Hematopoietic multipotent progenitor cell treated with erythropoietin and hydrocortisone succinate and interleukin-3 and kit ligand, for 15 days (in vitro differentiated cells): ENCODE measurements around the gene TMEM208.

Experiments used
- DNase-seq: peaks from one replicate; pipeline ENCODE4 v3.0.0-alpha.2; 2015; ENCODE audit warnings: low spot score

TMEM208 gene

DNA sequence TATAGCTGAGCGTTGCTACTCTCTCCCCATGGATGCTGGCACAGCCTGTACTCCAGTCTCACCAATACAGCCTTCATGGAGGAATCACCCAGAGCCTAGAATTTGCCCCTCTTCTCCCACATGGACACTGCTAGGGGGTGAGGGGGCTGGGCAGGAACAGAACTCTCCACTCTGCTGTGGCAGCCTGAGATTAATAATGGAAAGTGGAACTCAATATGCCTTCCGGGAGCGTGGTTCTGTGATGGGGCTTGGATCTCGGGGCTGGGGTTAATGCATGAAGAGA is 23.1 kb downstream of the TMEM208 start:
- no peak for DNase-seq

DNA sequence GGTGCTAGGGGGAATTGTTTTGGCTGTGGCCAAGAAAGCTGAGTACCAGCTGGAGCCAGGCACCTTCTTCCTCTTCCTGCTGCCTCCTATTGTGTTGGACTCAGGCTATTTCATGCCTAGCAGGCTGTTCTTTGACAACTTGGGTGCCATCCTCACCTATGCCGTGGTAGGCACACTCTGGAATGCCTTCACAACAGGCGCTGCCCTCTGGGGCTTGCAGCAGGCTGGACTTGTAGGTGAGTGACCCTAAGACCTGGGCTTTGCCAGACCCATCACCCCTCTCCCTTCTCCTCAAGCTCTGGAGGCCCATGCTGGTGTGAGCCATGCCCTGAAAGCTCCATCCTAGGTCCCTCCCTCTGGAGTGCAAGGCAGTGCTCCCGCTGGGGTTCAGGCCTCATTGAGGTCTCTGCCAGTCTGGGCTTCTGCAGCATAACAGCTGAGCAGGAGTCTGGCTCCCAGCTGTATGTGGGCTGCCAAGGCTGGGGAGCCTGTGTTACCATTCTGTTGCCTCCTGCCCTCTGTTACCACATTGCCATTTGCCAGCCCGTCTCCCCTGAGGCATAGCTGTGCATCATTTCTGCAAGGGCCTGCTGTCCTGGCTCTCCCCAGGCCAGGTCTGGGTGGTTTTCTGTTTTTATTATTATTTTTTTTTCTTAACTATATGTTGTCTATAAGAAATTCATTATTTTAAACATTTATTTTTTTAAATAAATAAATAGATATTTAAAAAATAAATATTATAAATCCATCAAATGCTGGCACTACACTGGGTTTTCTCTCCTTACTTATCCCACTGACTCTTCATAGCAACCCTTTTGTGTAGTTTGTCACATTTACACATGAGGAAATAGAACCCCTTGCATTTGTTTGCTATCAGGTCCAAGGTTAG is 25.9 kb downstream of the TMEM208 start:
- DNase-seq = no peak

DNA sequence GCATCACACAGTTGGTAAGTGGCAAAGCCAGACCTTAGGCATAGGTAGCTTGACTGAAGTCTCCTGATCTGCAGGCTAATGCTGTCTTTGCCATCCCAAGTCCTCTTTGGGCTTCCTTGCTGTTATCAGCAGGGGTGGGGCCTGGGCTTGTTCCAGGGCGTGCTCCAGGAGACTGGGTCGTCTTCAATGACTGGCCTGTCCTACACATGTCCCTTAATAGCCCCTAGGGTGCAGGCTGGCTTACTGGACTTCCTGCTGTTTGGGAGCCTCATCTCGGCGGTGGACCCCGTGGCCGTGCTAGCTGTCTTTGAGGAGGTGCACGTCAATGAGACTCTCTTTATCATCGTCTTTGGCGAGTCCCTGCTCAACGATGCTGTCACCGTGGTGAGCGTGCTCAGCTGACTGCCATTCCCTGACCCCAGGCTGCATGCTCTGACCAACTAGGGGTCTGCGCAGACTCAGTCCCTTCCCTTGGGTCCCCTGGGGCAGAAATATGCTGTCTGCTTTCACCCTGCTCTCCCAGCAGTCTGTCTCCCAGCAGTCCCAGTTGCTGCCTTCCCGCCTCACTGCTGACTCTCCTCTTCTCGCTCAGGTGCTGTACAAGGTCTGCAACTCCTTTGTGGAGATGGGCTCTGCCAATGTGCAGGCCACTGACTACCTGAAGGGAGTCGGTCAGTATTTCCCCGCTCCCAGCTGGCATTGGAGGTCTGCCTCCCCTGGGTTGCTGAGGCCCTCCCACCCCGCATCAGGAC is 28.0 kb downstream of the TMEM208 start:
- peak; percentile 53 for DNase-seq

GRCh38 chr16:67255553-67256221 is 28.8 kb downstream of the TMEM208 start:
- no peak for DNase-seq

GRCh38 chr16:67256701-67257230 is 29.8 kb downstream of the TMEM208 start:
- no peak for DNase-seq

GRCh38 chr16:67257486-67258160 is 30.7 kb downstream of the TMEM208 start:
- DNase-seq = no peak

- DNase-seq = no peak
These were observed 31.4 kb downstream of the TMEM208 start for GRCh38 chr16:67258161-67258835.

- no peak for DNase-seq
These were observed 32.8 kb downstream of the TMEM208 start for GRCh38 chr16:67259705-67260104.

GRCh38 chr16:67260426-67261063 is 33.6 kb downstream of the TMEM208 start:
- peak; percentile 77 for DNase-seq

GRCh38 chr16:67263201-67263600 is 36.3 kb downstream of the TMEM208 start:
- no peak for DNase-seq

DNA sequence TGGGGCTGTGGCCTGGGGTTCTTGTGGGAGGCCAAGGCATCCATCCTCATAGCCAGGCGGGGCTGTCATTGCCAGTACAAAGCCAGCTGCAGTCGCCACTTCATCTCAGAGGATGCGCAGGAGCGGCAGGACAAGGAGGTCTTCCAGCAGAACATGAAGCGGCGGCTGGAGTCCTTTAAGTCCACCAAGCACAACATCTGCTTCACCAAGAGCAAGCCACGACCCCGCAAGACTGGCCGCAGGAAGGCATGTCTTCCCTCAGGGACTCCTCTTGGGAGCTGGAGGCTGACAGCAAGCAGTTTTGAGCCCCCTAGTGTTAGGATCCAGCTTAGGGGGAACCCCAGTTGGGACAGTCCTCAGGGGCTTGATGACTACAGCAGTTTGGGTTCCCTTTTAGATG is 37.3 kb downstream of the TMEM208 start:
- no peak for DNase-seq

- no peak for DNase-seq
These were observed 37.9 kb downstream of the TMEM208 start for GRCh38 chr16:67264866-67265265.

- DNase-seq = no peak
These were observed 38.9 kb downstream of the TMEM208 start for GRCh38 chr16:67265834-67266233.

GRCh38 chr16:67268136-67268579 is 41.2 kb downstream of the TMEM208 start:
- peak; percentile 96 for DNase-seq

DNA sequence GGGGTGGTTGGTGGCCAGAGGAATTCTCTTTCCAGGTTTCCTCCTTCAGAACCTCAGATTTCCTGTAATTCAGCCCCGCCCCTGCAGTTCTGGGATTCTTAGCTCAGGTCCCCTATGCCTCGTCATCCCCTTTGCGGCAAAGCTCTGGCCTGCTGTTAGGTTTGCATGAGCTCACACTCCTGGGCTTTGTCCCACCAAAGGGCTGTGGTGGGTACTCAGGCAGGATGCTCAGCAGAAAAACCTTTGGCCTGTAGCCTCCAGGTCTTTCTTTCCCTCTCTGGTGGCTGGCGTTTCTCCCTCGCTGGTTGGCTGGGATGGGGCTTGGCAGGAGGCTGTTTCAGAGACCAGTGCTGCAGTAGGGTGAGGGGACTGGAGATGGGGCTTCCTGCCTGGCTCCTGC is 42.8 kb downstream of the TMEM208 start:
- no peak for DNase-seq

DNA sequence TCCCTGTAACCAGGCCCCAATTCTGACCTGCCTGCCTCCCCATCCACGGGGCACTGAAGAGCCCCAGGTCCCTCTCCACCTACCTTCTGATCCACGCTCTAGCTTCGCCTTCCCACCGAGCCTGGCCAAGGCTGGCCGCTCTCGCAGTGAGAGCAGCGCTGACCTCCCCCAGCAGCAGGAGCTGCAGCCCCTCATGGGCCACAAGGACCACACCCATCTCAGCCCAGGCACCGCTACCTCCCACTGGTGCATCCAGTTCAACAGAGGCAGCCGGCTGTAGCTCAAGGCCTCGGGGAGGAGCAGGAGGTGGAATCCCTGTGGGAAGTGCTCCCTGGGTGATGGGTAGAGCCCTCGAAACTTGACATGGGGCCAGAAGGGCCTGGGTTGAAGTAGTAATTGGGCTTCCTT is 44.0 kb downstream of the TMEM208 start:
- no peak for DNase-seq

DNA sequence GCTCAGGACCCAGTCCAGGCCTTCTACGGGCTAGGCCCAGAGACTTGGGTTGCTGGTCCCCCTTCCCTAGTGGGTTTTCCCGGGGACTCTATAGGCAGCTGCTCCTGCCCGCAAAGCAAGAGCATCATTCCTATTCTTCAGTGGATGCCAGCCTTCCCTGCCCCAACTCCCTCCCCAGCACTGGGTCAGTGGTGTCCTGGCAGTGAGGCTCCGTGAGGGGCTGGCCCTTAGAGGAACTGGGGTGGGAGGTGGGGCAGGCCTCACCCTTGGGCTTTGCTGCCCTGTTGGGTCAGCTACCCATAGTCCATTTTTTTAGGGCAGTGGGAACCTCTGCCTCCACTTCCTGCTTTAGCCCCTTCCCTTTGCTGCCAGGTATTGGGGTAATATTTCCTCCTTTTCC is 44.5 kb downstream of the TMEM208 start:
- DNase-seq = no peak

- DNase-seq = no peak
These were observed 48.4 kb downstream of the TMEM208 start for GRCh38 chr16:67275321-67275720.

- DNase-seq = peak; percentile 25
These were observed 50.5 kb downstream of the TMEM208 start for GRCh38 chr16:67277294-67277998.
